ENCODE measurements around the gene PLET1.
A peak's percentile ranks its signal among the peaks of the same experiment; 100 is the strongest.

The PLET1 gene, protein sequence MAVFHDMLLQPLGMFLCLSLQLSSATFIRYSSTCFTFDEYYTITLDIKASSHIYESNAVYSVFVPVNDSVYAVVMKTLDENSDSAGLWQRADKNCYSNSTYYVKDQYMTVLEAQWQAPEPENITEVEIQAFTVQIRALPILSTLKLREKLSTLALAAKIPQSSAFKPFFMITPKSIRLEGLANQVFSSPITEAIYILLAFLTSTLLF

GRCh38 chr11:112260490-112260889 is at the start of gene PLET1:
Gene PLET1, minus strand, starts transcription at chr11:112260860. Its CDS starts 271 bp downstream, at chr11:112260589.
- DNase-seq (ENCODE audit: low read depth in 1 of 2, low spot score in 1 of 2), result no peak

DNA sequence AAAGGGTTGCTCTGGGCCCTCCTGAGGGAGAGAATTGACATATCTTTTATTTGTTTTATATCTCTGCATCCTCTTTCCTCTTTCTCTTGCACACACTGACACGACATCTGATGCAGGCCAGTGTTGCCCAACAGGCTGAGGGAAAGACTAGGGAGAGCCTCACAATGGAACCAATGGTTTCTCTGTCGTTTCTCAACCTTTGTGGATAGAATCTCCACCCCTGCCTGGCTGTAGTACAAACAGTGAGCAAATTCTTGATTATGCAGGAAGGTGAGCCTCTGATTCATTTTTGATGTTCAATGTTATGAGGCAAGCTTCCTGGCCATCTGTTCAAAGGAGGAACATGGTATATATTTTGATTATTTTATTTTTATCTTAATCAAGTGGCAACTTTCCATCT is 49.8 kb upstream of the PLET1 start:
- no peak for DNase-seq (ENCODE audit: low read depth in 1 of 2, low spot score in 1 of 2)

GRCh38 chr11:112308651-112309050 is 48.0 kb upstream of the PLET1 start:
- DNase-seq (ENCODE audit: low read depth in 1 of 2, low spot score in 1 of 2), result no peak

- no peak for DNase-seq (ENCODE audit: low read depth in 1 of 2, low spot score in 1 of 2)
Measured at GRCh38 chr11:112307616-112308015, 47.0 kb upstream of the PLET1 start.

- DNase-seq (ENCODE audit: low read depth in 1 of 2, low spot score in 1 of 2), result no peak
Measured at GRCh38 chr11:112306230-112306629, 45.6 kb upstream of the PLET1 start.

DNA sequence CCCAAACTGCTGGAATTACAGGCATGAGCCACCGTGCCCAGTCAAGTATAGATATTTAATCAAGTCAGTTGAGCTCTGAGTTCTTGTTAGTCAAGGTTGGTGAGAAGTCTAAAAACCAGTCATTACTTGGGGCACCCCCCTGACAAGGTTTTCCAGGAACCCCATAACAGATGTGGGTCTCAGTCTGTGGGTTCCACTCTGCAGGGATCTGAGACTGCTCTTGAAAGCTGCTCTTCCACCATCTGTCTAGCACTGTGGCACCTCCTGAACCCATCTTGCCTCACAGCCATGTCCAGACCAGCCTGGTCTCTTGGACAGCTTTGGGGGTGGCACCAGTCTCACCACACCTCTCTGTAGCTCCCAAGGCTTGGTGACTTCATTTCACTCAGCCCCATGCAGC is 44.3 kb upstream of the PLET1 start:
- no peak for DNase-seq (ENCODE audit: low read depth in 1 of 2, low spot score in 1 of 2)

DNA sequence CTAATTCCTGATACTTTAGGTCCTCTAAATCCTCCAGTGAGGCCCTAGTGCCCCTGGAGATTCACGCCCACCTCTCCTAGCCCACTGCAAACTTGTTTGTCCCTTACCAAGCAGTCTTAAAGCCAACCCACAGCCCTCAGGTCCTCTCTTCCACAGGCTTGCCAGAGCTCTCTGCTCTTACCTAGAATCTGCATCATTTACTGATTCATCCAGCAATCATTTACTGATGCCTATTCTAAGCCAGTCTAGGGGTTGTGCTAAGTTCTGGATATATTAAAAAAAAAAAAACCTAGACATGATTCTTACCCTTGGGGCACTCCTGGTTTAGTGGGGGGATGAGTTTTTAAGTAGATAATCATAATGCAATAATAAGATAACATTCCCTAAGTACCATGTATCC is 43.0 kb upstream of the PLET1 start:
- no peak for DNase-seq (ENCODE audit: low read depth in 1 of 2, low spot score in 1 of 2)

- no peak for DNase-seq (ENCODE audit: low read depth in 1 of 2, low spot score in 1 of 2)
Measured at GRCh38 chr11:112302226-112302868, 41.7 kb upstream of the PLET1 start.

DNA sequence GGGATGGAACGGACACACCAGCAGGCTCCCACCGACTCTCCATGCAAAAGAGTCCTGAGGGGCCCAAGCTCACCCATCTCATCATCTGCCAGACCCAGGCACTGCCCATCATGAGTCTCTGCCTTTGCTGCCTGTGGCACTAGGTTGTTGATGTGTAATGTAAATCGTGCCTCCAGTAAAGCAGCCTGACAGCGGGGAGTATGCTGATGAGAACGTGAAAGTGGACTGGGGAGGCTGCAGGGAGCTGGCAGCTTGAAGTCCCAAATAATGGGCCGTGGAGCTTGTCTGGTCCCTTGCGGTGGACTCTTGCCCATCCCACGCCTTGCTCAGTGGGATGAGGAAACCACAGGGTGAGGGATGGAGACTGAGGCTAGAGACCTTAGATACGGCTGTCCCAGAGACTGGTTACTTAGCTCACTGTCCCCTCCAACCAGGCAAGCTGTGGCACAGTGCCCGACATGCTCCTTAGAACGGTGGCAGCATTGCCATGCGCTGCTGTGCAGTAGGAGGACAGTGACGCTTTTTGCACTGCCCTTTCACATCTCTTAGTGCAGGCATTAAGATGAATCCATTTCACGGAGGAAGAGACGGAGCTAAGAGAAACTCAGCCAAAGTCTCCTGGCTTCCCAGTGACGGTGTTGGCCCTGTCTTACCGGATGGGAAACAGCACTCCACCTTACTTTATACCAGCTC is 39.6 kb upstream of the PLET1 start:
- no peak for DNase-seq (ENCODE audit: low read depth in 1 of 2, low spot score in 1 of 2)

DNA sequence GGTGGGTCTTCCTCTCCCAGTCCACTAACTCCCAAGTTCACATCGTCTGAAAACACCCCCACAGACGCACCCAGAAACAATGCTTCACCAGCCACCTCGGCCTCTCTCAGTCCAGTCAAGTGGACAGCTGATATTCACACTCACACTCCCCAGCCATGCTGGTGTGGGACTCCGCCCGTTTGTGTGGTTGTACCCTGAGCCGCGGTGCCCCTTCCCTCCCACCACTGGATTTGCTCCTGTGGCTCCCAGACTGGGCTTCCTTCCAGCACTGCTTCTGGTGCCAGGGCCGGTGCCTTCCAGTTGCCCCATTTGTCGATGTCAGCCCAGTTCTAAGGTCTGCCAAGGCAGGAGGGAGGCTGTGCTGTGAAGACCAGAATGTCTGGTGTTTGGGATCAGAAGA is 37.9 kb upstream of the PLET1 start:
- no peak for DNase-seq (ENCODE audit: low read depth in 1 of 2, low spot score in 1 of 2)

DNA sequence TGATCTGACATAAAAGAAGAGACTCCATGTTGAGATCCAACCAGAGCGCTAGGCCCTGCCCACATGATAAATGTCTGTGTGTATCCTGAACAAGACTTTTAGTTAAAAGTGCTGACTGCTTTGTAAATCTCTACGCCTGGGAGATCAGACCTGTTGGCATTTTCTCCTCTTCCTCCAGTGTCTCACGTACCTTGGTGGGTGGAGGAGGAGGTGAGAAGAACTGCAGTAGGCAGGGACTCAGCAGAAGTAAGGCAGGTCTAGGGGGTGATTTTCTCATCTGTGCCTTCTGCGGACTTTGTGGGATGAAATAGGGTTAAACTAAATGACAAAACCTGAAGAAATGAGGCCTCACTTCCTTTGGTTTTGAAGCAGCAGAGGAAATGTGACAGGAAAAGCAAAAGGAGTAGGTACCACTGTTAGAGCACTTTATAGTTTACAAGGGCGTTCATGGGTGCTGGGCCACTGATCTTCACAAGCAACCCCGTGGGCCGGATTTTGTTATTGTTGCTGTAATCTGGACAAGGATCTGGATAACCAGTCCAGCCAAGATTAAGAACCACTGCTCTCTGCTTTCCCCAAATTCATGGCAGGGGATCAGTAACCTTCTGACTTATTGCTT is 36.7 kb upstream of the PLET1 start:
- no peak for DNase-seq (ENCODE audit: low read depth in 1 of 2, low spot score in 1 of 2)

DNA sequence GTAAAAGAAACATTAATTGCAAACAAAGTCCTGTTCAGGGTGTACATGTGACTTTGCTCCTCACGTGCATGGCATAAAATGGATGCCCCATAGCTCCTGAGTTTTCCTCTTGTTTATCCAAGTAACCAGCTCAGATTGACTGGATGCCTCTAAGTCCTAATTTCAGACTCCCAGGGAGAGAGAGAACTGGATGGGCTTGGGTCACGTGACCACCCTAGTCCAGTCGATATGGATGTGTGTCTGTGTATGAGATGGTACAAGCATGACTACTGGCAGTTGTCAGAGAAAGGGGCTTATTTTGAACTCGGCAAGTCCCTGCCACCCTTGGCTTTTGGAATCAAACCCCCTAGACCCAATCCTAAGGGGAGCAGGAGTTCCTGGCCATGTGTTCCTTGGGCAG is 35.4 kb upstream of the PLET1 start:
- DNase-seq (ENCODE audit: low read depth in 1 of 2, low spot score in 1 of 2), result no peak

- DNase-seq (ENCODE audit: low read depth in 1 of 2, low spot score in 1 of 2), result no peak
Measured at GRCh38 chr11:112294688-112295340, 34.2 kb upstream of the PLET1 start.

GRCh38 chr11:112293614-112294013 is 33.0 kb upstream of the PLET1 start:
- no peak for DNase-seq (ENCODE audit: low read depth in 1 of 2, low spot score in 1 of 2)

DNA sequence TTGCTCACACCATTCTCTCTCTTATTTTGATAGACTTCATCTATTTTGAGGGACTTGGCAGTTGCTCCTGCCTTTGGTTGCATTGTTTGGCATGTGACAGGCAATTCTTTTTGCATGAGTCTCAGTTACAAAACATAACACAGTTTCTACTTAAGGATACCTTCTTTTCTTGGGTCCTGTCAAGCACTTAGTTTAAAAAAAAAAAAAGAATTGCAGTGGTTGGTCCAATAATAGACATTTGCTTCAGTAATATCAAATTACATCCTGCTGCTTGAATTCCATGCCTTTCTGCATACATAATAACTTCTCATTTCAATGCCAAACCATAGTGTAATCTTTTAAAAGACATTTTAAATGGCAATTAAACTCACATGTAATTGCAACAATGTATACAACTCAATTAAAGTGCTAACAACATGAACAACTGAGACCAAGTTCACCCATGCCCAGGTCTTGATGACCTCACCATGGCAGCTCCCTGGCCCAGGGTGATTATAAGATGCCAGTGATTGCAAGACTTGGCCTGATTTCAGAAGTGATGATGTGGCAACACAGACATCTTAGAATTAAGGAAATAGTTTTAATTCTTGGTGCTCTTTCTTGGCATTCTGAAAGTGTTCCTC is 32.2 kb upstream of the PLET1 start:
- DNase-seq (ENCODE audit: low read depth in 1 of 2, low spot score in 1 of 2), result no peak

- no peak for DNase-seq (ENCODE audit: low read depth in 1 of 2, low spot score in 1 of 2)
Measured at GRCh38 chr11:112292188-112292587, 31.5 kb upstream of the PLET1 start.

- no peak for DNase-seq (ENCODE audit: low read depth in 1 of 2, low spot score in 1 of 2)
Measured at GRCh38 chr11:112291191-112291590, 30.5 kb upstream of the PLET1 start.

DNA sequence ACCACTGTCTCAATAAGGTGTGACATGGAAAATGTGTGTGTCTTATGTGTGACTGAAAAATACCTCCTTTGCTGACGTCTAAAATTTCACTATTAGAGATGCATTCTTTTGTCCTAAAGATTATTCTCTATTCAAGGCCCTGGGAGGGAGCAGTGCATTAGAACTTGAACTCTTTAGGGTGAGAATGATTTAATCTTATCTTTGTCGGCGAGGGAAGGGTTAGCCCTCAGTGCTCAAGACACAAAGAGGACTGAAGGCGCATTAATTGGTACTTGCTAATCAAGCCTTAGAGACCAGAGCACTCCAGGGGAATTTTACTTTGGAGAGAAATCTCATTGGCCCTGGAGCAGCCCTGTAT is 29.8 kb upstream of the PLET1 start:
- no peak for DNase-seq (ENCODE audit: low read depth in 1 of 2, low spot score in 1 of 2)

- peak; percentile 73 to 83 for DNase-seq (ENCODE audit: low read depth in 1 of 2, low spot score in 1 of 2)
Measured at GRCh38 chr11:112289588-112290492, 29.2 kb upstream of the PLET1 start.

GRCh38 chr11:112288021-112288420 is 27.4 kb upstream of the PLET1 start:
- no peak for DNase-seq (ENCODE audit: low read depth in 1 of 2, low spot score in 1 of 2)
